Measurements from ENCODE around the gene CXCL3.
A peak's percentile ranks its signal among the peaks of the same experiment; 100 is the strongest.

GRCh38 chr4:74038425-74039314 is at the start of gene CXCL3:
- TF ChIP-seq CEBPB (IDR thresholded peaks at IDR 0.05) (no peak), CTCF (IDR thresholded peaks at IDR 0.05) (peak; percentile 50; the same call in 2 of the 3 replicates), SREBF2 (IDR thresholded peaks at IDR 0.05) (no peak), GATA3 (IDR thresholded peaks at IDR 0.05; ENCODE audit: borderline replicate concordance) (no peak), JUN (IDR thresholded peaks at IDR 0.05) (peak; percentile 7 to 33; a peak in 1 of 5 replicates), USF2 (IDR thresholded peaks at IDR 0.05) (no peak)
